WTC11 (cell line): ENCODE data around the gene HACD1. TPM values are rescaled to one million over a fixed set of nuclear protein-coding genes. Genes with fewer than 3 reads are reported as not detected.

ENCODE experiments used
- ATAC-seq: fragments of 200-7000 bp; cut with Tn5 transposase; 2 replicates; pipeline ENCODE4 v1.10.0; 2021; ENCODE audit warnings: mild to moderate bottlenecking, moderate library complexity
- CTCF ChIA-PET: fragments of 300-600 bp; sonication (Branson Sonifier 250); formaldehyde crosslinking; loops from one replicate; lab custom pipeline; 2021; ENCODE audit warnings: antibody characterized with exemption; lab: Charles Lee
- POLR2A ChIA-PET: fragments of 350-600 bp; sonication (Branson Sonifier 250); formaldehyde crosslinking; loops from one replicate; lab custom pipeline; 2021; ENCODE audit warnings: antibody characterized with exemption; lab: Charles Lee
- DNase-seq: peaks from one replicate; pipeline ENCODE4 v3.0.0; 2021; ENCODE audit warnings: low spot score
- H3K27ac Mint-ChIP-seq: 2 replicates; pipeline ENCODE4 v1.8.0; 2021; ENCODE audit warnings: mixed read lengths
- H3K27me3 Mint-ChIP-seq: 2 replicates; pipeline ENCODE4 v1.8.0; 2021; ENCODE audit warnings: low read depth, mild to moderate bottlenecking, moderate library complexity, mixed read lengths
- H3K36me3 Mint-ChIP-seq: 2 replicates; pipeline ENCODE4 v1.8.0; 2021; ENCODE audit warnings: mixed read lengths
- H3K4me1 Mint-ChIP-seq: 2 replicates; pipeline ENCODE4 v1.8.0; 2022; ENCODE audit warnings: mixed read lengths
- H3K4me3 Mint-ChIP-seq: 2 replicates; pipeline ENCODE4 v1.8.0; 2021; ENCODE audit warnings: mild to moderate bottlenecking, moderate library complexity, mixed read lengths
- H3K9me3 Mint-ChIP-seq: 2 replicates; pipeline ENCODE4 v1.8.0; 2021; ENCODE audit warnings: mixed read lengths
- ATF1 ChIP-seq: sonication (generic); formaldehyde crosslinking; IDR thresholded peaks from 2 replicates; pipeline ENCODE4 v1.8.1; 2023; ENCODE audit warnings: mild to moderate bottlenecking, moderate library complexity, missing genetic modification reagents
- CTCF ChIP-seq: fragments of 200-600 bp; IDR thresholded peaks from 2 replicates; pipeline ENCODE4 v1.8.0; 2022; ENCODE audit warnings: antibody characterized with exemption
- E2F5 ChIP-seq: sonication (generic); formaldehyde crosslinking; IDR thresholded peaks from 2 replicates; pipeline ENCODE4 v1.8.1; 2022; ENCODE audit warnings: mild to moderate bottlenecking, moderate library complexity, missing genetic modification reagents
- GTF2I ChIP-seq: fragments of 250-450 bp; sonication (Bioruptor Pico); conservative IDR thresholded peaks from 2 replicates; pipeline ENCODE4 v1.4.0; 2021; ENCODE audit warnings: mild to moderate bottlenecking
- HMGA2 ChIP-seq: fragments of 250-450 bp; sonication (Bioruptor Pico); IDR thresholded peaks from 2 replicates; pipeline ENCODE4 v1.4.0; 2021; ENCODE audit warnings: mild to moderate bottlenecking, moderate library complexity
- JAZF1 ChIP-seq: fragments of 250-450 bp; sonication (Bioruptor Pico); IDR thresholded peaks from 2 replicates; pipeline ENCODE4 v1.9.0; 2021; ENCODE audit warnings: moderate library complexity, mild to moderate bottlenecking, inconsistent platforms
- JUN ChIP-seq: sonication (generic); formaldehyde crosslinking; IDR thresholded peaks from 2 replicates; pipeline ENCODE4 v1.8.0; 2023; ENCODE audit warnings: mild to moderate bottlenecking, missing genetic modification reagents
- KAT7 ChIP-seq: sonication (generic); formaldehyde crosslinking; IDR thresholded peaks from 2 replicates; pipeline ENCODE4 v1.8.1; 2023; ENCODE audit warnings: missing genetic modification reagents, mild to moderate bottlenecking, borderline replicate concordance
- MXD4 ChIP-seq: fragments of 250-450 bp; sonication (Bioruptor Pico); IDR thresholded peaks from 2 replicates; pipeline ENCODE4 v1.8.0; 2021; ENCODE audit warnings: mild to moderate bottlenecking, moderate library complexity, borderline replicate concordance
- NFATC4 ChIP-seq: fragments of 250-450 bp; sonication (Bioruptor Pico); IDR thresholded peaks from 2 replicates; pipeline ENCODE4 v1.9.0; 2021; ENCODE audit warnings: mild to moderate bottlenecking
- NR3C1 ChIP-seq: sonication (generic); formaldehyde crosslinking; conservative IDR thresholded peaks from 2 replicates; pipeline ENCODE4 v1.8.1; 2023; ENCODE audit warnings: low read depth, mild to moderate bottlenecking, missing genetic modification reagents
- OVOL2 ChIP-seq: fragments of 250-450 bp; sonication (Bioruptor Pico); IDR thresholded peaks from 2 replicates; pipeline ENCODE4 v1.9.0; 2021; ENCODE audit warnings: mild to moderate bottlenecking, borderline replicate concordance
- SMAD3 ChIP-seq: sonication (generic); formaldehyde crosslinking; IDR thresholded peaks from 2 replicates; pipeline ENCODE4 v1.8.0; 2022; ENCODE audit warnings: missing genetic modification reagents, mild to moderate bottlenecking, borderline replicate concordance
- TEAD1 ChIP-seq: sonication (generic); formaldehyde crosslinking; IDR thresholded peaks from 2 replicates; pipeline ENCODE4 v1.8.0; 2022; ENCODE audit warnings: mild to moderate bottlenecking, missing genetic modification reagents
- ZNF121 ChIP-seq: sonication (generic); formaldehyde crosslinking; IDR thresholded peaks from 2 replicates; pipeline ENCODE4 v1.8.0; 2023; ENCODE audit warnings: missing genetic modification reagents
- ZNF138 ChIP-seq: sonication (generic); formaldehyde crosslinking; conservative IDR thresholded peaks from 2 replicates; pipeline ENCODE4 v1.8.1; 2022; ENCODE audit warnings: mild to moderate bottlenecking, moderate library complexity, missing genetic modification reagents
- ZNF219 ChIP-seq: sonication (generic); formaldehyde crosslinking; IDR thresholded peaks from 2 replicates; pipeline ENCODE4 v1.8.0; 2023; ENCODE audit warnings: missing genetic modification reagents, mild to moderate bottlenecking, borderline replicate concordance
- ZNF396 ChIP-seq: fragments of 250-450 bp; sonication (Bioruptor Pico); IDR thresholded peaks from 2 replicates; pipeline ENCODE4 v1.8.0; 2021; ENCODE audit warnings: mild to moderate bottlenecking, moderate library complexity, borderline replicate concordance
- ZNF425 ChIP-seq: fragments of 250-450 bp; sonication (Bioruptor Pico); conservative IDR thresholded peaks from 2 replicates; pipeline ENCODE4 v1.9.0; 2021; ENCODE audit warnings: mild to moderate bottlenecking
- ZNF671 ChIP-seq: fragments of 250-450 bp; sonication (Bioruptor Pico); IDR thresholded peaks from 2 replicates; pipeline ENCODE4 v1.8.0; 2021; ENCODE audit warnings: mild to moderate bottlenecking
- total RNA-seq: library from RNA; stranded (reverse); gene quantifications from 3 replicates; pipeline ENCODE4 v1.2.3, GENCODE V29; 2021
- TF ChIP-seq, protein P1 (sequence below): sonication (generic); formaldehyde crosslinking; IDR thresholded peaks from 2 replicates; pipeline ENCODE4 v1.8.0; 2022; ENCODE audit warnings: mild to moderate bottlenecking, missing genetic modification reagents

The HACD1 gene
- total RNA-seq, 1 experiment from 2014 or later = 18.6 TPM

- TF ChIP-seq ZNF138 (CRISPR knock-in tag) (no peak), ZNF425 (CRISPR knock-in tag) (no peak), NFATC4 (CRISPR knock-in tag) (no peak), OVOL2 (CRISPR knock-in tag) (no peak), HMGA2 (no peak), ZNF396 (CRISPR knock-in tag) (no peak), ATF1 (CRISPR knock-in tag) (no peak), JAZF1 (CRISPR knock-in tag) (no peak), KAT7 (CRISPR knock-in tag) (no peak), ZNF671 (no peak)
- TF ChIP-seq, all 79 proteins: peak for 0
These were observed 34.7 kb upstream of the HACD1 start (continued) for GRCh38 chr10:17651896-17652295.

DNA sequence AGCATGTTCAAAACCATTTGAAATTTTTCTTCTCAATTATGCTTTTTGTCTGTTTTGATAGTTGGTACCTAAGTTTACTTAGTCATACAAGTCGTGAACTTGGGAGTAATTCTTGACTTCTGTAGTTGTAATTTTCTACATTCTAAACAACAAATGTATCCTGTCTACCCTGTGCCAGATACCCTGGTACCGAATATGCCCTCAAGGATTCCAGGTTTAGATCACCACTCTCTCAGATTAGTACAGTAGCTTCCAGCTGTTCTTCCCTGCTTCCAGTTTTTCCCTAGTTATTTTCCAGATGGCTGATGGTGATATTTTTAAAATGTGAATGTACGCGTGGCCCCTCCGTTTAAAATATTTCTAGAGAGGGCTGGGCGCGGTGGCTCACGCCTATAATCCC, 33.2 kb upstream of the HACD1 start:
- Mint-ChIP-seq H3K4me3 (peak overlapping the region; percentile 57), H3K27ac (peak overlapping the region; percentile 95), H3K36me3 (peaks cover 48% of the 10 kb centered on the region), H3K27me3 (no peaks in the 10 kb centered on the region), H3K9me3 (peaks cover 33% of the 10 kb centered on the region), H3K4me1 (peaks cover 34% of the 10 kb centered on the region)
- ChIA-PET CTCF (interaction anchor here (0.7 to 1.1 kb wide), 2 partner anchors 33 to 47 kb away, joined by 3 to 6 read pairs; partner anchors contain the start of gene HACD1), POLR2A (interaction anchor here (0.6 to 0.9 kb wide), 4 partner anchors 22 to 1938 kb away, joined by 3 to 7 read pairs (median 6); no protein-coding TSS in a partner anchor)
- peak; percentile 45 for ATAC-seq
- no peak for DNase-seq
- TF ChIP-seq ZNF425 (CRISPR knock-in tag) = no peak
- no peak for TF ChIP-seq TEAD1 (CRISPR knock-in tag)
- no peak for TF ChIP-seq E2F5 (CRISPR knock-in tag)

GRCh38 chr10:17649836-17650235, 32.7 kb upstream of the HACD1 start:
- TF ChIP-seq OVOL2 (CRISPR knock-in tag) (no peak), SMAD3 (CRISPR knock-in tag) (no peak)
- DNase-seq (no peak), ATAC-seq (no peak)
- peaks cover 43% of the 10 kb centered on the region for H3K36me3 Mint-ChIP-seq
- H3K4me1 Mint-ChIP-seq = peaks cover 38% of the 10 kb centered on the region
- H3K4me3 Mint-ChIP-seq = no peak overlapping the region
- CTCF ChIA-PET = interaction anchor here (1.1 kb wide), 1 partner anchor 33 kb away, joined by 6 read pairs; the partner anchor contains the start of gene HACD1
- peak overlapping the region; percentile 95 for H3K27ac Mint-ChIP-seq
- POLR2A ChIA-PET = interaction anchor here (0.9 kb wide), 1 partner anchor 1939 kb away, joined by 4 read pairs; no protein-coding TSS in a partner anchor
- H3K27me3 Mint-ChIP-seq = no peaks in the 10 kb centered on the region
- peaks cover 28% of the 10 kb centered on the region for H3K9me3 Mint-ChIP-seq

DNA sequence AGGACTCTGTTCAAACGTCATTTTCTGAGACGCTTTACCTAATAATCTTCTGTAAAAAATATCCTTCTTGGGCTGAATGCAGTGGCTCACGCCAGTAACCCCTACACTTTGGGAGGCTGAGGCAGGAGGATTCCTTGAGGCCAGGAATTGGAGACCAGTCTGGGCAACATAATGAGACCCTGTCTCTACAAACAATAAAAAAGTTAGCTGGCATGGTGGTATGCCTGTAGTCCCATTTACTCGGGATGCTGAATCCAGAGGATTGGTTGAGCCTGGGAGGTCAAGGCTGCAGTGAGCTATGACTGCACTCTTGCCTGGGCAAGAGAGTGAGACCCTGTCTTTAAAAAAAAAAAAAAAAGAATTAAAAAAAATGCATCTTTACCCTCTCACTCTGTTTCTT, 31.9 kb upstream of the HACD1 start:
- DNase-seq (no peak), ATAC-seq (no peak)
- no peak overlapping the region for H3K27ac Mint-ChIP-seq
- POLR2A ChIA-PET = interaction anchor here (0.6 kb wide), 1 partner anchor 24 kb away, joined by 4 read pairs; no protein-coding TSS in a partner anchor
- peaks cover 24% of the 10 kb centered on the region for H3K9me3 Mint-ChIP-seq
- peaks cover 39% of the 10 kb centered on the region for H3K36me3 Mint-ChIP-seq
- H3K27me3 Mint-ChIP-seq = no peaks in the 10 kb centered on the region
- TF ChIP-seq, protein P1, sequence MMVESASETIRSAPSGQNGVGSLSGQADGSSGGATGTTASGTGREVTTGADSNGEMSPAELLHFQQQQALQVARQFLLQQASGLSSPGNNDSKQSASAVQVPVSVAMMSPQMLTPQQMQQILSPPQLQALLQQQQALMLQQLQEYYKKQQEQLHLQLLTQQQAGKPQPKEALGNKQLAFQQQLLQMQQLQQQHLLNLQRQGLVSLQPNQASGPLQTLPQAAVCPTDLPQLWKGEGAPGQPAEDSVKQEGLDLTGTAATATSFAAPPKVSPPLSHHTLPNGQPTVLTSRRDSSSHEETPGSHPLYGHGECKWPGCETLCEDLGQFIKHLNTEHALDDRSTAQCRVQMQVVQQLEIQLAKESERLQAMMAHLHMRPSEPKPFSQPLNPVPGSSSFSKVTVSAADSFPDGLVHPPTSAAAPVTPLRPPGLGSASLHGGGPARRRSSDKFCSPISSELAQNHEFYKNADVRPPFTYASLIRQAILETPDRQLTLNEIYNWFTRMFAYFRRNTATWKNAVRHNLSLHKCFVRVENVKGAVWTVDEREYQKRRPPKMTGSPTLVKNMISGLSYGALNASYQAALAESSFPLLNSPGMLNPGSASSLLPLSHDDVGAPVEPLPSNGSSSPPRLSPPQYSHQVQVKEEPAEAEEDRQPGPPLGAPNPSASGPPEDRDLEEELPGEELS (CRISPR knock-in tag) = no peak
- TF ChIP-seq CTCF = no peak
- TF ChIP-seq MXD4 (CRISPR knock-in tag) = no peak
- TF ChIP-seq ZNF121 (CRISPR knock-in tag) = peak; percentile 61
- TF ChIP-seq GTF2I (CRISPR knock-in tag) = 0 out of 2 replicates have a peak, but pooled peaks have one; percentile 12
- no peak for TF ChIP-seq JUN
- no peak for TF ChIP-seq ZNF219 (CRISPR knock-in tag)
- no peak for TF ChIP-seq SMAD3 (CRISPR knock-in tag)
- no peak for TF ChIP-seq NR3C1 (CRISPR knock-in tag)
- no peak overlapping the region for H3K4me3 Mint-ChIP-seq
- H3K4me1 Mint-ChIP-seq = peaks cover 43% of the 10 kb centered on the region
- CTCF ChIA-PET = interaction anchor here (0.6 kb wide), 1 partner anchor 25 kb away, joined by 3 read pairs; no protein-coding TSS in a partner anchor
